GM23248 (cell line): ENCODE measurements around the gene ENTPD7.

Experiments
- EZH2 ChIP-seq: fragments of 200-600 bp; sonication (generic); IDR thresholded peaks from 2 replicates; pipeline ENCODE4 v1.6.1; 2018; ENCODE audit warnings: antibody characterized with exemption, mild to moderate bottlenecking; ENCODE audit not compliant: insufficient read depth, poor library complexity, severe bottlenecking
- EZH2phosphoT487 ChIP-seq: fragments of 200-600 bp; sonication (generic); IDR thresholded peaks from 2 replicates; pipeline ENCODE4 v1.6.1; 2018; ENCODE audit warnings: antibody characterized with exemption, moderate library complexity, mild to moderate bottlenecking, low read depth; ENCODE audit not compliant: insufficient read depth

GRCh38 chr10:99647601-99648151 is 11.6 kb upstream of the ENTPD7 start:
- TF ChIP-seq EZH2 = no peak
- TF ChIP-seq EZH2phosphoT487 = no peak
